SKM-1 (cell line): ENCODE data around the gene FOS.
"Not testable (repeated sequence)": the region's sequence is repeated elsewhere in the genome, so short reads cannot be mapped to it uniquely, and the experiment has no call there.

ENCODE experiments used
- DNase-seq: peaks from one replicate; lab custom pipeline; 2025; ENCODE audit not compliant: unreplicated experiment; lab: John Stamatoyannopoulos, UW

FOS gene

GRCh38 chr14:75293920-75294648 lies 15.5 kb downstream of the FOS start:
- DNase-seq = peak; percentile 10

GRCh38 chr14:75294649-75295033 lies 16.0 kb downstream of the FOS start:
- no peak for DNase-seq

GRCh38 chr14:75295061-75295461 lies 16.4 kb downstream of the FOS start:
- no peak for DNase-seq

- DNase-seq = peak; percentile 50
Observed at GRCh38 chr14:75295491-75296345, 17.1 kb downstream of the FOS start.

- DNase-seq = peak; percentile 51
Observed at GRCh38 chr14:75297411-75298040, 18.9 kb downstream of the FOS start.

- no peak for DNase-seq
Observed at GRCh38 chr14:75298187-75298965, 19.7 kb downstream of the FOS start.

GRCh38 chr14:75299059-75299458 lies 20.4 kb downstream of the FOS start:
- DNase-seq = peak; percentile 60

GRCh38 chr14:75299576-75299975 lies 20.9 kb downstream of the FOS start:
- no peak for DNase-seq

GRCh38 chr14:75301666-75302325 lies 23.2 kb downstream of the FOS start:
- peak; percentile 60 for DNase-seq

- peak; percentile 10 for DNase-seq
Observed at GRCh38 chr14:75303381-75303789, 24.8 kb downstream of the FOS start.

- DNase-seq = not testable (repeated sequence)
Observed at GRCh38 chr14:75306410-75306809, 27.8 kb downstream of the FOS start.

- no peak for DNase-seq
Observed at GRCh38 chr14:75306927-75307699, 28.5 kb downstream of the FOS start.

GRCh38 chr14:75307700-75308379 lies 29.2 kb downstream of the FOS start:
- DNase-seq = no peak

GRCh38 chr14:75308991-75309390 lies 30.4 kb downstream of the FOS start:
- not testable (repeated sequence) for DNase-seq

GRCh38 chr14:75309561-75309960 lies 30.9 kb downstream of the FOS start:
- not testable (repeated sequence) for DNase-seq

- no peak for DNase-seq
Observed at GRCh38 chr14:75310295-75311111, 31.9 kb downstream of the FOS start.

- no peak for DNase-seq
Observed at GRCh38 chr14:75311356-75311755, 32.7 kb downstream of the FOS start.

- no peak for DNase-seq
Observed at GRCh38 chr14:75312341-75312740, 33.7 kb downstream of the FOS start.
